Thyroid gland (tissue), 4 donors: ENCODE measurements around the gene LRP10.

ENCODE experiments used
- CTCF ChIP-seq, 6 experiments: fragments of 200-600 bp in 3 of 6; fragments of 450-650 bp in 3 of 6; sonication (generic) in 3 of 6; IDR thresholded peaks; one replicate each; pipeline ENCODE4 v1.5.1; 2016 to 2019; ENCODE audit warnings: antibody characterized with exemption in 6 of 6, mild to moderate bottlenecking in 2 of 6, inconsistent platforms in 1 of 6, moderate library complexity in 1 of 6
- POLR2A ChIP-seq, 2 donors: fragments of 450-650 bp; IDR thresholded peaks; one replicate each; pipeline ENCODE4 v1.6.1; 2017; ENCODE audit warnings: antibody characterized with exemption in 2 of 2, mild to moderate bottlenecking in 2 of 2, moderate library complexity in 1 of 2

- TF ChIP-seq POLR2A (IDR thresholded peaks at IDR 0.05) (no peak), CTCF (IDR thresholded peaks at IDR 0.05) (no peak)
These were observed 23.7 kb upstream of the LRP10 start for GRCh38 chr14:22847661-22848341.
